ENCODE results near the gene TLE3. TPM values are rescaled to one million over a fixed set of nuclear protein-coding genes. Genes with fewer than 3 reads are reported as not detected.

The TLE3 gene
- total RNA-seq, 4 donors from 2014 or later = 39.1 to 275 (median 71.6) TPM

- intact Hi-C loops (cut with DNase I) = no loop called here
- Histone ChIP-seq H3K4me1 (peaks cover 19 to 26% of the 10 kb centered on the region in 2 donors), H3K9me3 (no peaks in the 10 kb centered on the region), H3K27me3 (no peaks in the 10 kb centered on the region), H3K4me3 (replicated peaks in 1 of 3) (no peak overlapping the region), H3K27ac (no peak overlapping the region), H3K36me3 (no peaks in the 10 kb centered on the region)
- no peak for TF ChIP-seq CTCF (IDR thresholded peaks at IDR 0.05)
- no peak for TF ChIP-seq POLR2A (IDR thresholded peaks at IDR 0.05)
- no peak for DNase-seq
- WGBS, 2 donors = 93 to 96% methylated on average over 8 to 10 of the region's 10 CpGs
Measured at GRCh38 chr15:70035051-70035718, 62.5 kb downstream of the TLE3 start.

GRCh38 chr15:70034596-70034995 lies 63.1 kb downstream of the TLE3 start:
- intact Hi-C loops (cut with DNase I) = no loop called here
- TF ChIP-seq CTCF (IDR thresholded peaks at IDR 0.05) = no peak
- WGBS, 2 donors = 94 to 98% methylated on average over 7 of the region's 7 CpGs

GRCh38 chr15:70034141-70034540 lies 63.6 kb downstream of the TLE3 start:
- H3K9me3 ChIP-seq = no peaks in the 10 kb centered on the region
- DNase-seq = no peak
- WGBS, 2 donors = 92 to 100% methylated on average over 4 of the region's 4 CpGs
- no peaks in the 10 kb centered on the region for H3K27me3 ChIP-seq
- H3K27ac ChIP-seq = no peak overlapping the region
- peaks cover 23 to 36% of the 10 kb centered on the region in 2 donors for H3K4me1 ChIP-seq
- no peak overlapping the region for H3K4me3 ChIP-seq (replicated peaks in 1 of 3)
- H3K36me3 ChIP-seq = no peaks in the 10 kb centered on the region
- TF ChIP-seq CTCF (IDR thresholded peaks at IDR 0.05) = no peak
- TF ChIP-seq POLR2A (IDR thresholded peaks at IDR 0.05) = no peak
- intact Hi-C loops (cut with DNase I) = no loop called here

More at GRCh38 chr15:70034596-70034995, 63.1 kb downstream of the TLE3 start:
- no peaks in the 10 kb centered on the region for H3K27me3 ChIP-seq
- H3K27ac ChIP-seq = no peak overlapping the region
- H3K4me3 ChIP-seq (replicated peaks in 1 of 3) = no peak overlapping the region
- H3K4me1 ChIP-seq = peaks cover 23 to 31% of the 10 kb centered on the region in 2 donors
- no peak for DNase-seq
- H3K9me3 ChIP-seq = no peaks in the 10 kb centered on the region
- no peaks in the 10 kb centered on the region for H3K36me3 ChIP-seq

DNA sequence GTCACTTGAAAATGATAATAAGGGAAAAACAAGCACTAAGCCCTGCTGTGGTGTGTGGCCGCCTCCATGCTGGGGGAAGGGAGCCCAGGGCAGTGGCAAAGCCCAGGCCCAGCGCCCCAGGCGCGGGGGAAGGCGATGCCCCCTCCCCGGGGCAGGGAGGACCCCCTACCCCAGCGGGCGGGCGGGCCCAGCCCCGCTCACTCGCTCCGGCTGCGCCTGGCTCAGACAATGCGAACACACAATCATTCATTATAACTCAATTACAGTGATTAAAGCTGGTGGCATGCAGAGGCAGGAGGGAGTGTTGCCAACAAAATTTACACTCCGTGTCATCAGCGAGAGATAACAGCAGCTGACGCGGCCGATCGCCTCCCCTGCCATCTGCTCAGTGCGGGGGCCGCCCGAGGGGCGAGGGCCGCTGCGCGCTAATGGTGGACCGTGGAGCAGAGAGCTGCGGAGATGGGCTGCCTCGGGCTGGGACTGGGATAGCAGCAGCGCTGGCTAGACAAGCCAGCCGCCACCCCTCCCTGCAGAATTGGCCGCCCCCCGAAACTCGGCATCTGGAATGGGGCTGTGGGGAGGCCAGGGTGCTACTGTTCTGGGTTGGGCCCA lies 64.1 kb downstream of the TLE3 start:
- H3K4me1 ChIP-seq = peaks cover 23 to 40% of the 10 kb centered on the region in 2 donors
- no peak for DNase-seq
- H3K9me3 ChIP-seq = no peaks in the 10 kb centered on the region
- WGBS, 2 donors = 68 to 84% methylated on average over 32 of the region's 35 CpGs
- TF ChIP-seq CTCF (IDR thresholded peaks at IDR 0.05) (no peak), POLR2A (IDR thresholded peaks at IDR 0.05) (no peak)
- no peaks in the 10 kb centered on the region for H3K27me3 ChIP-seq
- H3K27ac ChIP-seq = no peak overlapping the region
- intact Hi-C loops (cut with DNase I) = no loop called here
- no peaks in the 10 kb centered on the region for H3K36me3 ChIP-seq
- no peak overlapping the region for H3K4me3 ChIP-seq (replicated peaks in 1 of 3)

DNA sequence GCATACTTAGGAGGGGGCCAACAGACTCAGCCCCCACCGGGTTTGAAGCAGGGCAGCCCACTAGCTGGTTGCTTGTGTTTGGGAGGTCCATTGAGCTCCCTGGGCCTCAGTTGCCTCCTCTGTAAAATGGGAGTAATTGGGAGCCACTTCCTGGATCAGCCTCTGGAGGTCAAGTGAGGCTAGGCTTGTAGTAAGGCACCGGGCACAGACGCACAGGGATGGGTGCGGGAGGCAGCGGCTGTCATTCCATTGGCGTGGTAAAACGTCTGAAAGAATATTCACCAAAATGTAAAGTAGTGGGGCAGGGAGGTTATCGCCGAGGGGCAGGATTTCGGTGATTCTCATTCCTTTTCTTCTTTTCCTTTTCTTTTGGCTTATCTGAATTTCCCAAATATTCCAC lies 64.6 kb downstream of the TLE3 start:
- no peaks in the 10 kb centered on the region for H3K36me3 ChIP-seq
- peaks cover 23 to 40% of the 10 kb centered on the region in 2 donors for H3K4me1 ChIP-seq
- TF ChIP-seq CTCF (IDR thresholded peaks at IDR 0.05) = no peak
- TF ChIP-seq POLR2A (IDR thresholded peaks at IDR 0.05) = no peak
- 72 to 89% methylated on average over 10 of the region's 10 CpGs for WGBS, 2 donors
- no peak for DNase-seq
- no peak overlapping the region for H3K27ac ChIP-seq
- intact Hi-C loops (cut with DNase I) = no loop called here
- H3K27me3 ChIP-seq = no peaks in the 10 kb centered on the region
- no peak overlapping the region for H3K4me3 ChIP-seq (replicated peaks in 1 of 3)
- no peaks in the 10 kb centered on the region for H3K9me3 ChIP-seq
